BLaER1 (cell line): Measurements from ENCODE around the gene POF1B.

Experiments used
- H3K27ac ChIP-seq: shearing (Covaris generic); formaldehyde crosslinking; 2 replicates; pipeline ENCODE4 v1.8.1; 2022
- H3K27me3 ChIP-seq: shearing (Covaris generic); formaldehyde crosslinking; 2 replicates; pipeline ENCODE4 v1.8.1; 2022
- H3K36me3 ChIP-seq: shearing (Covaris generic); formaldehyde crosslinking; 2 replicates; pipeline ENCODE4 v1.8.1; 2022
- H3K4me1 ChIP-seq: shearing (Covaris generic); formaldehyde crosslinking; 2 replicates; pipeline ENCODE4 v1.8.1; 2022
- H3K4me2 ChIP-seq: shearing (Covaris generic); formaldehyde crosslinking; 2 replicates; pipeline ENCODE4 v1.8.1; 2022
- H3K4me3 ChIP-seq: shearing (Covaris generic); formaldehyde crosslinking; 2 replicates; pipeline ENCODE4 v1.8.1; 2022
- H3K9ac ChIP-seq: shearing (Covaris generic); formaldehyde crosslinking; 2 replicates; pipeline ENCODE4 v1.8.1; 2022
- H3K9me3 ChIP-seq: shearing (Covaris generic); formaldehyde crosslinking; 2 replicates; pipeline ENCODE4 v1.8.1; 2022
- H4K20me1 ChIP-seq: shearing (Covaris generic); formaldehyde crosslinking; 2 replicates; pipeline ENCODE4 v1.8.1; 2022
- Cebpa-rat ChIP-seq: shearing (Covaris generic); IDR thresholded peaks from 2 replicates; pipeline ENCODE4 v1.8.1; 2022

POF1B gene

DNA sequence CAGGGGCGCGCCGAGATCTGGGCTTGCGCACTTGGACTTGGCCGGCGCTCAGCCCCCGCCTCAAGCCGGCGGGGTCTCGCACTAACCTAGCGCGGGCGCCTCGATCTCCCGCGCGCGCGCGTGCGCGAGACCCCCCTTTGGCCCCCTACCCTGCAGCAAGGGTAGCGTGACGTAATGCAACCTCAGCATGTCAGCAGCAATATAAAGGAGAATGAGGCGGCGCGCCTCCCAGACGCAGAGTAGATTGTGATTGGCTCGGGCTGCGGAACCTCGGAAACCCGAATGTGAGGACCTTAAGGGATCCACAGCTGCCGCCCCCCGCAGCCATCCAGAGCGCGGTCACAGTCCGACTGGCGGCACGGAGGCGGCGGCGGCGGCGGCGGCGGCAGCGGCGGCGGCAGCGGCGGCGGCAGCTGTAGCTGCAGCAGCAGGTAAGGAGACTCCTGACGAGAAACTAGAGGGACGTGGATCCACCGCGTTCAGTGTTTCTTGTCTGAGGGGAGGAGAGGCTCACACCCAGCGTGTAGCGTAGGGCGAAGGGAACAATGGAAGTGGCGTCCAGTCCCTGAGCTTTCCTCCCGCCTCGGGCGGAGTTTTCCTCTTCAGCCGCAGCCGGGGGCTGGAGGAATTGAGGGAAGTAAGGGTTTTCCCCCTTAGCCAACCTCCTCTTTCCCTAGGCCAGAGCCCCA lies 135.6 kb downstream of the POF1B start, which contains the start of the genes SATL1 and ZNF711:
Gene SATL1 (minus strand): TSS at position 19 of the 689 bp plus-strand sequence. CDS start 134,811 bp downstream, outside the sequence.
Gene ZNF711 (plus strand): TSS at position 231 of the 689 bp plus-strand sequence. CDS start 3,582 bp downstream, outside the sequence.
- Histone ChIP-seq H3K4me3 (peak within 1 kb of the TSS; percentile 75), H3K27ac (peak within 1 kb of the TSS; percentile 85), H3K4me1 (peaks cover 11% of the 10 kb centered on the region; the same call in 1 of the 2 replicates)

DNA sequence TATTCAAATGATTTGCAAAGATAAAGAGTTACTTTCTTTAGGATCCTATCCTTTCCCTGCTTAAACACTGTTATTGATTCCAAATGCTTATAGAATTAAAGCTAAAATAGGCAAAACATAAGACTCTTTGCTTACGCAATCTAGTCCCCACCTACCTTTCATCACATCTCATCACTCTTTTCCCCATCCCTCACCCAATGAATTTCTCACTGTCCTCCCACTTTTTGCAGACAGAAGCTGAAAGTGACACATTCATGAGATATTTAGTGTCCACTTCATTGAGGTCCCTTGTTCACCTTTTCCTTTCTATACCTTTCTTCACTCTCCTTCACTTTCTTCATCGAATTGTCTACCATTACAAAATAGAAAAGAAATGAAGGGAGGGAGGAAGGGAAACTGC lies 136.3 kb downstream of the POF1B start:
- peak overlapping the region; percentile 53; the same call in 1 of the 2 replicates for H3K4me2 ChIP-seq

More for the DNA sequence above, 135.6 kb downstream of the POF1B start, which contains the start of the genes SATL1 and ZNF711:
- Histone ChIP-seq H3K9me3 (no peaks in the 10 kb centered on the region), H4K20me1 (no peaks in the 10 kb centered on the region), H3K4me2 (peak within 1 kb of the TSS; percentile 53), H3K27me3 (peaks cover 42% of the 10 kb centered on the region), H3K36me3 (peaks cover 4% of the 10 kb centered on the region; the same call in 1 of the 2 replicates), H3K9ac (peak within 1 kb of the TSS; percentile 85)
- no peak for TF ChIP-seq Cebpa-rat

More for the DNA sequence above, 136.3 kb downstream of the POF1B start:
- H4K20me1 ChIP-seq = no peaks in the 10 kb centered on the region
- H3K9ac ChIP-seq = no peak overlapping the region
- H3K27me3 ChIP-seq = peaks cover 40% of the 10 kb centered on the region
- no peak overlapping the region for H3K27ac ChIP-seq
- H3K4me3 ChIP-seq = no peak overlapping the region
- H3K36me3 ChIP-seq = peaks cover 2% of the 10 kb centered on the region; the same call in 1 of the 2 replicates
- no peaks in the 10 kb centered on the region for H3K9me3 ChIP-seq
- TF ChIP-seq Cebpa-rat = no peak
- H3K4me1 ChIP-seq = peaks cover 11% of the 10 kb centered on the region; the same call in 1 of the 2 replicates
